Fibroblast of the aortic adventitia (primary cell): Measurements from ENCODE around the gene SLCO4A1. TPM values are rescaled to one million over a fixed set of nuclear protein-coding genes. Genes with fewer than 3 reads are reported as not detected.
"Not testable (repeated sequence)": the region's sequence is repeated elsewhere in the genome, so short reads cannot be mapped to it uniquely, and the experiment has no call there.

Experiments
- DNase-seq: peaks from one replicate; pipeline ENCODE4 v3.0.0-alpha.2; 2010; ENCODE audit warnings: low read depth
- H3K4me3 ChIP-seq: 2 replicates; pipeline ENCODE4 v1.5.1; 2011; ENCODE audit warnings: low read depth, mild to moderate bottlenecking, control low read depth, low read length, moderate library complexity
- CTCF ChIP-seq: IDR thresholded peaks from 2 replicates; pipeline ENCODE4 v1.5.1; 2011; ENCODE audit warnings: mild to moderate bottlenecking, low read length, control low read depth, inconsistent platforms; ENCODE audit not compliant: insufficient read depth
- total RNA-seq: library from RNA; depleted of rRNA; stranded (reverse); fragments of >200 nt; gene quantifications from 2 replicates; pipeline ENCODE4 v1.2.3, GENCODE V29; 2012; ENCODE audit warnings: low replicate concordance

Gene SLCO4A1
- total RNA-seq, 1 donor, result 0.72 TPM

- no peak for DNase-seq
- no peak overlapping the region for H3K4me3 ChIP-seq
- no peak for TF ChIP-seq CTCF
Measured at GRCh38 chr20:62679978-62680589, 37.8 kb downstream of the SLCO4A1 start.

GRCh38 chr20:62682912-62683517, 40.7 kb downstream of the SLCO4A1 start:
- H3K4me3 ChIP-seq, result no peak overlapping the region
- no peak for DNase-seq
- TF ChIP-seq CTCF, result no peak

DNA sequence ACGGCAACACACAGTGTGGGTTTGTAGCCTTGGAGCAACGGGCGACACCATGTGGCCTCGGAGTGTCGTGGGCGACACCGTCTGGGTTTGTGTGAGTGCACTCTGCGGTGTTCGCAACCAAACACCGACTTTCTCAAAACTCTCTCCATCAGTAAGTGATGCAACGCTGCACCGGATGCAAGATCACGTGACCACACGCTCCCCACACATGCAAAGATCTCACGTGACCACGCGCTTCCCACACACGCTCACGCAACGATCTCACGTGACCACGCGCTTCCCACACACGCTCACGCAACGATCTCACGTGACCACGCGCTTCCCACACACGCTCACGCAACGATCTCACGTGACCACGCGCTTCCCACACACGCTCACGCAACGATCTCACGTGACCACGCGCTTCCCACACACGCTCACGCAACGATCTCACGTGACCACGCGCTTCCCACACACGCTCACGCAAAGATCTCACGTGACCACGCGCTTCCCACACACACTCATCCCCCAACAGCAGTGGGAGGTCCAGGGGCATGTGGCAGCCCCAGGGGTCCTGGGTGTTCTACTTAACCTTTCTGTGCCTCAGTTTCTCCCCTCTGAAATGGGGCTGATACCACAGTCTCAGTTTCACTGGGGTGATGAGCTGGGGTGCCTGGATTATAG, 41.5 kb downstream of the SLCO4A1 start:
- not testable (repeated sequence) for H3K4me3 ChIP-seq, DNase-seq

- TF ChIP-seq CTCF, result no peak
Measured at GRCh38 chr20:62684981-62685380, 42.7 kb downstream of the SLCO4A1 start.

DNA sequence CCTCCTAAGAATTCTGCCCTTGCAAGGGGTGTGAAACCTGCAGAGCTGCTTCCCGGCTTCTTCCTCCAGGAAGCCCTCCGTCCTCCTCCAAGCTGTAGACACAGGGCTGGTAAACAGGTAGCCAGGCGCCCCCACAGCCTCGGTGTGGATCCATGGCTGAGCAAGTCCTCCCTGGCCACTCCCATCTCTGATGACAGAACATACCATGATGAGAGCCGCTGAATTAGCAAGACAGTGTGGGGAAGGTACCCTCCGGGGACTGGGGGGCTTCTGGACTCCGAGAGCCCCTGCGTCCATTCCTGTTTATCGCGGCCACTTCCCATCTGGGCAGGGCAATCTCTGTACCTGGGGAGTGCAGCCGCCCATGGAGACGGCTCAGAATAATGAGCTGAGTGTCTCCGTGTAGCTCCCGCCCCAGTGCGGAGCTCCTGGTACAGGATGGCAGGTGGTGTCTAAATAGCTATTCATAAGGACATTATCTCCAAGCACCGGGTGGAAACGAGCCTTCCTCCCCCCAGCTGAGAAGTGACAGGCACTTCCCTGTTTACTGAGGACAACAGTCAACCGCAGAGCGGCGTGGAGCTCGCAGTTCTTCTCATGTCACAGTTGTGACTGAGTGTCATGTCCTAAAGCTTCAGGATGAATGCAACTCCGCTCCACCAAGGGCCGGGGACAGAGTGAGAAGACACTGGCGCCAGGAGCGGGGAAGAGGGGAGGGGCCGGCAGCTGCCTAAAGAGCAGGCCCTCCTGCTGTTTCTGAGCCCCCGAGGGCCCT, 43.7 kb downstream of the SLCO4A1 start:
- DNase-seq, result no peak
- H3K4me3 ChIP-seq, result no peak overlapping the region
- TF ChIP-seq CTCF, result no peak

More at GRCh38 chr20:62684981-62685380, 42.7 kb downstream of the SLCO4A1 start:
- H3K4me3 ChIP-seq, result no peak overlapping the region
- no peak for DNase-seq

- no peak for DNase-seq
- TF ChIP-seq CTCF, result no peak
- H3K4me3 ChIP-seq, result no peak overlapping the region
Measured at GRCh38 chr20:62686869-62687830, 44.8 kb downstream of the SLCO4A1 start.
